ENCODE data around the gene MINDY4B.

MINDY4B gene

GRCh38 chr3:150897592-150897991 is 7.6 kb downstream of the MINDY4B start:
- ChIA-PET CTCF (interaction anchor here (1.2 kb wide), 1 partner anchor 175 kb away, joined by 4 read pairs; no protein-coding TSS in a partner anchor), POLR2A (no interaction called here)
- no peak for DNase-seq (ENCODE audit: extremely low spot score)
- TF ChIP-seq CTCF (IDR thresholded peaks at IDR 0.05; ENCODE audit: control extremely low read depth, extremely low read depth, low read depth, missing control alignments) = no peak

- DNase-seq (ENCODE audit: extremely low spot score) = no peak
- ChIA-PET POLR2A (no interaction called here), CTCF (interaction anchor here (2.0 kb wide), 1 partner anchor 11 kb away, joined by 5 read pairs; no protein-coding TSS in a partner anchor)
- TF ChIP-seq CTCF (IDR thresholded peaks at IDR 0.05; ENCODE audit: control extremely low read depth, extremely low read depth, low read depth, missing control alignments) = no peak
These were observed 14.4 kb downstream of the MINDY4B start for GRCh38 chr3:150890831-150891230.

GRCh38 chr3:150890295-150890694 is 14.9 kb downstream of the MINDY4B start:
- TF ChIP-seq CTCF (IDR thresholded peaks at IDR 0.05; ENCODE audit: control extremely low read depth, extremely low read depth, low read depth, missing control alignments) = no peak
- POLR2A ChIA-PET = no interaction called here

GRCh38 chr3:150889106-150889505 is 16.1 kb downstream of the MINDY4B start:
- no peak for TF ChIP-seq CTCF (IDR thresholded peaks at IDR 0.05; ENCODE audit: control extremely low read depth, extremely low read depth, low read depth, missing control alignments)
- no peak for DNase-seq (ENCODE audit: extremely low spot score)
- ChIA-PET CTCF (interaction anchor here (1.1 kb wide), 1 partner anchor 10 kb away, joined by 4 read pairs; no protein-coding TSS in a partner anchor), POLR2A (no interaction called here)

More at GRCh38 chr3:150890295-150890694, 14.9 kb downstream of the MINDY4B start:
- DNase-seq (ENCODE audit: extremely low spot score) = no peak
- CTCF ChIA-PET = interaction anchor here (1.1 kb wide), 1 partner anchor 8 kb away, joined by 4 read pairs; no protein-coding TSS in a partner anchor

GRCh38 chr3:150887031-150887430 is 18.2 kb downstream of the MINDY4B start:
- no peak for TF ChIP-seq CTCF (IDR thresholded peaks at IDR 0.05; ENCODE audit: control extremely low read depth, extremely low read depth, low read depth, missing control alignments)
- POLR2A ChIA-PET = no interaction called here
- no peak for DNase-seq (ENCODE audit: extremely low spot score)
- CTCF ChIA-PET = no interaction called here

- no peak for DNase-seq (ENCODE audit: extremely low spot score)
- ChIA-PET CTCF (no interaction called here), POLR2A (no interaction called here)
- TF ChIP-seq CTCF (IDR thresholded peaks at IDR 0.05; ENCODE audit: control extremely low read depth, extremely low read depth, low read depth, missing control alignments) = no peak
These were observed 19.7 kb downstream of the MINDY4B start for GRCh38 chr3:150885535-150885934.
